ENCODE measurements around the gene SGCD.

DNA sequence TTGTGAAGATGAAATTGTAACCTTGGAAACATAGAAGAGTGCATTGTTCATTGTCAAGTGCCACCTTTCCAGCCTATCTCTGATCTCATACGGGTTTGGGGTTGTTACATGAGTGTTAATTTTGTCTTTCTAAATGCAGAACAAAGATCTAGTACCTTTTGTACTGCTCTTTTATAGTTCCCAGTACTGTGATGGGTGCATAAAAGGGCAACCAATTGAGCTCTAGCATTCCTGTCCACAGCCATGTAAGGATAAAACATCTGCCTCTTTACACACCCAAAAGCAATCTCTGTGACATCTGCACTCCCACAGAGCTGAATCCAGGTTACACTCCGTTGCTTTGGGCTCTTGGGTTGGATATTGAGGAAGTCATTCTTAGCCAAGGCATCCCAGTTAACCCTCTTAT is 255.2 kb downstream of the SGCD start:
- no peak for TF ChIP-seq POLR2AphosphoS5 (IDR thresholded peaks at IDR 0.05; ENCODE audit: low read depth, low read length)
- TF ChIP-seq, protein P1, sequence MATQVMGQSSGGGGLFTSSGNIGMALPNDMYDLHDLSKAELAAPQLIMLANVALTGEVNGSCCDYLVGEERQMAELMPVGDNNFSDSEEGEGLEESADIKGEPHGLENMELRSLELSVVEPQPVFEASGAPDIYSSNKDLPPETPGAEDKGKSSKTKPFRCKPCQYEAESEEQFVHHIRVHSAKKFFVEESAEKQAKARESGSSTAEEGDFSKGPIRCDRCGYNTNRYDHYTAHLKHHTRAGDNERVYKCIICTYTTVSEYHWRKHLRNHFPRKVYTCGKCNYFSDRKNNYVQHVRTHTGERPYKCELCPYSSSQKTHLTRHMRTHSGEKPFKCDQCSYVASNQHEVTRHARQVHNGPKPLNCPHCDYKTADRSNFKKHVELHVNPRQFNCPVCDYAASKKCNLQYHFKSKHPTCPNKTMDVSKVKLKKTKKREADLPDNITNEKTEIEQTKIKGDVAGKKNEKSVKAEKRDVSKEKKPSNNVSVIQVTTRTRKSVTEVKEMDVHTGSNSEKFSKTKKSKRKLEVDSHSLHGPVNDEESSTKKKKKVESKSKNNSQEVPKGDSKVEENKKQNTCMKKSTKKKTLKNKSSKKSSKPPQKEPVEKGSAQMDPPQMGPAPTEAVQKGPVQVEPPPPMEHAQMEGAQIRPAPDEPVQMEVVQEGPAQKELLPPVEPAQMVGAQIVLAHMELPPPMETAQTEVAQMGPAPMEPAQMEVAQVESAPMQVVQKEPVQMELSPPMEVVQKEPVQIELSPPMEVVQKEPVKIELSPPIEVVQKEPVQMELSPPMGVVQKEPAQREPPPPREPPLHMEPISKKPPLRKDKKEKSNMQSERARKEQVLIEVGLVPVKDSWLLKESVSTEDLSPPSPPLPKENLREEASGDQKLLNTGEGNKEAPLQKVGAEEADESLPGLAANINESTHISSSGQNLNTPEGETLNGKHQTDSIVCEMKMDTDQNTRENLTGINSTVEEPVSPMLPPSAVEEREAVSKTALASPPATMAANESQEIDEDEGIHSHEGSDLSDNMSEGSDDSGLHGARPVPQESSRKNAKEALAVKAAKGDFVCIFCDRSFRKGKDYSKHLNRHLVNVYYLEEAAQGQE (IDR thresholded peaks at IDR 0.05; ENCODE audit: insufficient read depth in 1 of 2, low read depth in 2 of 2, low read length in 2 of 2) = no peak
- no peak for TF ChIP-seq SIN3A (IDR thresholded peaks at IDR 0.05; ENCODE audit: borderline replicate concordance, insufficient read depth, low read length)
